ENCODE results near the gene SLC30A10.
"Not testable (repeated sequence)": the region's sequence is repeated elsewhere in the genome, so short reads cannot be mapped to it uniquely, and the experiment has no call there.

The SLC30A10 gene

GRCh38 chr1:219883400-219884332 is 44.7 kb downstream of the SLC30A10 start:
- TF ChIP-seq CTCF (conservative IDR thresholded peaks at IDR 0.05): no peak
- no peak overlapping the region for H3K27ac ChIP-seq

GRCh38 chr1:219882755-219883154 is 45.6 kb downstream of the SLC30A10 start:
- TF ChIP-seq CTCF (conservative IDR thresholded peaks at IDR 0.05): no peak
- H3K27ac ChIP-seq: no peak overlapping the region

GRCh38 chr1:219882096-219882495 is 46.3 kb downstream of the SLC30A10 start:
- TF ChIP-seq CTCF (conservative IDR thresholded peaks at IDR 0.05): no peak
- no peak overlapping the region for H3K27ac ChIP-seq

- no peak for TF ChIP-seq CTCF (conservative IDR thresholded peaks at IDR 0.05)
- H3K27ac ChIP-seq: no peak overlapping the region
These were observed 47.4 kb downstream of the SLC30A10 start for GRCh38 chr1:219880765-219881457.

GRCh38 chr1:219876798-219877209 is 51.6 kb downstream of the SLC30A10 start:
- peak; percentile 66 for TF ChIP-seq CTCF (conservative IDR thresholded peaks at IDR 0.05)

GRCh38 chr1:219875860-219876259 is 52.5 kb downstream of the SLC30A10 start:
- no peak for TF ChIP-seq CTCF (conservative IDR thresholded peaks at IDR 0.05)
- H3K27ac ChIP-seq: no peak overlapping the region

More at GRCh38 chr1:219876798-219877209, 51.6 kb downstream of the SLC30A10 start:
- H3K27ac ChIP-seq: no peak overlapping the region

GRCh38 chr1:219872538-219872937 is 55.8 kb downstream of the SLC30A10 start:
- not testable (repeated sequence) for H3K27ac ChIP-seq
